HCT116 (cell line): Measurements from ENCODE around the gene PML.

ENCODE experiments used
- ATF3 ChIP-seq: IDR thresholded peaks from 2 replicates; pipeline ENCODE4 v1.6.1; 2012
- CEBPB ChIP-seq: IDR thresholded peaks from 2 replicates; pipeline ENCODE4 v1.6.1; 2012; ENCODE audit warnings: low read depth
- POLR2A ChIP-seq: IDR thresholded peaks from 2 replicates; pipeline ENCODE4 v1.7.0; 2011; ENCODE audit warnings: borderline replicate concordance; ENCODE audit not compliant: insufficient read depth, insufficient read length; ENCODE audit errors: extremely low read depth
- POLR2AphosphoS5 ChIP-seq: IDR thresholded peaks from 2 replicates; pipeline ENCODE4 v1.6.1; 2011; ENCODE audit warnings: mild to moderate bottlenecking, low read depth, low read length, moderate library complexity
- TF ChIP-seq, protein P1 (sequence below), 3 experiments: fragments of 200-600 bp in 1 of 3; sonication (generic) in 1 of 3; IDR thresholded peaks in 2 of 3; conservative IDR thresholded peaks in 1 of 3; 2 replicates each; pipeline ENCODE4 v1.5.1; 2012 to 2017; ENCODE audit warnings: low read depth in 2 of 3, low read length in 2 of 3, antibody characterized with exemption in 1 of 3, borderline replicate concordance in 1 of 3, control low read depth in 1 of 3, mild to moderate bottlenecking in 1 of 3, mixed read lengths in 1 of 3, mixed run types in 1 of 3, moderate library complexity in 1 of 3; ENCODE audit not compliant: insufficient read depth in 1 of 3

DNA sequence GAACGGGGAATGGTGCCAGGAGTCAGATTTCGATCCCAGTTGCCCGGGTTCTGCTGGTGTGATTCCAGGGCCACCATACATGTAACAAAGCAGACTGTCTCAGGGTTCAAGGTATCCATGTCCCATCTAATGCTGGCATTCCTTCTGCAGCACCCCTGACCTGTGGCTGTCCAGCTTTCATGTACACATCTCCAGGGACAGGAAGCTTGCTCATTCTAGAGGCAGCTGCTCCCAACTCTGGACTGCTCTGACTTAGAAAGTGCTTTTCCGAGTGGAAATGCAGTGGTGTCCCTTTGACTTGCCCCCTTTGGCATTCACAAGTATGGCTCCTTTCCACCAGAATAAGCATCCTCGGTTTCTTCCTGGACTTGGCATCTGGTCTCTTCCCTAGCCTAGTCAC, 30.9 kb downstream of the PML start:
- TF ChIP-seq, protein P1, sequence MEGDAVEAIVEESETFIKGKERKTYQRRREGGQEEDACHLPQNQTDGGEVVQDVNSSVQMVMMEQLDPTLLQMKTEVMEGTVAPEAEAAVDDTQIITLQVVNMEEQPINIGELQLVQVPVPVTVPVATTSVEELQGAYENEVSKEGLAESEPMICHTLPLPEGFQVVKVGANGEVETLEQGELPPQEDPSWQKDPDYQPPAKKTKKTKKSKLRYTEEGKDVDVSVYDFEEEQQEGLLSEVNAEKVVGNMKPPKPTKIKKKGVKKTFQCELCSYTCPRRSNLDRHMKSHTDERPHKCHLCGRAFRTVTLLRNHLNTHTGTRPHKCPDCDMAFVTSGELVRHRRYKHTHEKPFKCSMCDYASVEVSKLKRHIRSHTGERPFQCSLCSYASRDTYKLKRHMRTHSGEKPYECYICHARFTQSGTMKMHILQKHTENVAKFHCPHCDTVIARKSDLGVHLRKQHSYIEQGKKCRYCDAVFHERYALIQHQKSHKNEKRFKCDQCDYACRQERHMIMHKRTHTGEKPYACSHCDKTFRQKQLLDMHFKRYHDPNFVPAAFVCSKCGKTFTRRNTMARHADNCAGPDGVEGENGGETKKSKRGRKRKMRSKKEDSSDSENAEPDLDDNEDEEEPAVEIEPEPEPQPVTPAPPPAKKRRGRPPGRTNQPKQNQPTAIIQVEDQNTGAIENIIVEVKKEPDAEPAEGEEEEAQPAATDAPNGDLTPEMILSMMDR (IDR thresholded peaks at IDR 0.05 in 2 of 3, conservative IDR thresholded peaks at IDR 0.05 in 1 of 3; ENCODE audit: borderline replicate concordance in 1 of 3, insufficient read depth in 1 of 3, low read depth in 2 of 3, low read length in 2 of 3): no peak
- TF ChIP-seq POLR2AphosphoS5: no peak
- no peak for TF ChIP-seq CEBPB
- TF ChIP-seq ATF3: no peak
- TF ChIP-seq POLR2A: no peak
